ENCODE measurements around the gene SPEM1. TPM values are rescaled to one million over a fixed set of nuclear protein-coding genes. Genes with fewer than 3 reads are reported as not detected.

The SPEM1 gene
- total RNA-seq, 1 experiment from 2014 or later = not detected

DNA sequence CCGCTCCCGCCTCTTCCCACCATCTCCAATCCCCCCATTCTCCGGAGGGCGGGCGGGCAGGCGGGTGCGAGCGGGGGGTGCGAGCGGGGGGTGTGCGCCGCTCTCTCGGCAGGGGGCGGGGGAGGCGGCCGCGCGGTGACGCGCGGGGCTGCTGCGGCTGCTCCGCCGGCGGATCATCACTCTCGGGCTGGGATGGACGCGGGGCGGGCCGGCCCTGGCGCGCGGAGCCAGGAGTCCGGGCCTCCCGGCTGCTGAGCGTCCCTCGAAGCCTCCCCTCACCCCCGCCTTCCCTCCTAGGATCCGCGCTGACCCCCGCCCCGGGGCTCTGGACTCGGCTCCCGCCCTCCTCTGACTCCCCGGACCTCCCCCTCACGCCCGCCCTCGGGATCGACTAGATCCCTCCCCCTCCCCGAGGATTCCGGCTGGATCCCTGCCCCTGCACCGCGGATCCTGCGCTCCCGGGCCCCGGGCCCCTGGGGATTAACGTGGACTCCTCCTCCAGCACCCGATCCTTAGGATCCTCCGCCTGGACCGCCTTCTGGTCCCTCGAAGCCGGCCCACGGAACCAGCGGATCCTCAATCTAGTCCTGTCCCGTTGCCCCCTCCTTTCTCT, 15.3 kb upstream of the SPEM1 start:
- DNase-seq (ENCODE audit: unreplicated experiment) = no peak
- no TSS peak for BruUV-seq (replicated peaks)
- Mint-ChIP-seq H3K4me3 (ENCODE audit: unreplicated experiment) (peak overlapping the region; percentile 78), H3K27ac (ENCODE audit: low read depth, unreplicated experiment) (peak overlapping the region; percentile 86), H3K9me3 (ENCODE audit: unreplicated experiment) (no peaks in the 10 kb centered on the region), H3K36me3 (ENCODE audit: insufficient read depth, unreplicated experiment) (peaks cover 7% of the 10 kb centered on the region), H3K4me1 (ENCODE audit: insufficient read depth, unreplicated experiment) (peaks cover 16% of the 10 kb centered on the region), H3K27me3 (ENCODE audit: insufficient read depth, unreplicated experiment) (no peaks in the 10 kb centered on the region)
- CTCF ChIA-PET = interaction anchor here (0.6 to 1.5 kb wide), 6 partner anchors 9 to 138 kb away, joined by 3 read pairs; no protein-coding TSS in a partner anchor
- POLR2A ChIA-PET = interaction anchor here (0.6 to 2.7 kb wide), 33 partner anchors 10 to 618 kb away, joined by 3 to 48 read pairs (median 4); partner anchors contain the start of genes DVL2, GABARAP, KCTD11 and MPDU1
- intact Hi-C loops (cut with micrococcal nuclease) = loop anchor here (1.0 to 2.0 kb wide), 2 partner anchors 30 to 48 kb away; partner anchors contain the start of gene TMEM102
- no peak for TF ChIP-seq CTCF (IDR thresholded peaks at IDR 0.05; ENCODE audit: unreplicated experiment)

GRCh38 chr17:7405350-7406234, 14.5 kb upstream of the SPEM1 start:
- H3K36me3 Mint-ChIP-seq (ENCODE audit: insufficient read depth, unreplicated experiment) = peaks cover 14% of the 10 kb centered on the region
- H3K27me3 Mint-ChIP-seq (ENCODE audit: insufficient read depth, unreplicated experiment) = no peaks in the 10 kb centered on the region
- no TSS peak for BruUV-seq (replicated peaks)
- peak overlapping the region; percentile 78 for H3K4me3 Mint-ChIP-seq (ENCODE audit: unreplicated experiment)
- peaks cover 16% of the 10 kb centered on the region for H3K4me1 Mint-ChIP-seq (ENCODE audit: insufficient read depth, unreplicated experiment)
- DNase-seq (ENCODE audit: unreplicated experiment) = no peak
- intact Hi-C loops (cut with micrococcal nuclease) = loop anchor here (2.0 kb wide), 1 partner anchor 49 kb away; no protein-coding TSS in a partner anchor
- no peak for TF ChIP-seq CTCF (IDR thresholded peaks at IDR 0.05; ENCODE audit: unreplicated experiment)
- peak overlapping the region; percentile 86 for H3K27ac Mint-ChIP-seq (ENCODE audit: low read depth, unreplicated experiment)
- ChIA-PET POLR2A (interaction anchor here (0.6 kb wide), 1 partner anchor 22 kb away, joined by 3 read pairs; no protein-coding TSS in a partner anchor), CTCF (interaction anchor here (1.2 kb wide), 1 partner anchor 21 kb away, joined by 3 read pairs; no protein-coding TSS in a partner anchor)
- no peaks in the 10 kb centered on the region for H3K9me3 Mint-ChIP-seq (ENCODE audit: unreplicated experiment)

GRCh38 chr17:7406235-7406825, 13.8 kb upstream of the SPEM1 start:
- H3K27ac Mint-ChIP-seq (ENCODE audit: low read depth, unreplicated experiment) = no peak overlapping the region
- H3K9me3 Mint-ChIP-seq (ENCODE audit: unreplicated experiment) = no peaks in the 10 kb centered on the region

More at GRCh38 chr17:7406235-7406825, 13.8 kb upstream of the SPEM1 start:
- no peak for TF ChIP-seq CTCF (IDR thresholded peaks at IDR 0.05; ENCODE audit: unreplicated experiment)
- Mint-ChIP-seq H3K4me1 (ENCODE audit: insufficient read depth, unreplicated experiment) (peaks cover 16% of the 10 kb centered on the region), H3K27me3 (ENCODE audit: insufficient read depth, unreplicated experiment) (no peaks in the 10 kb centered on the region), H3K36me3 (ENCODE audit: insufficient read depth, unreplicated experiment) (peaks cover 19% of the 10 kb centered on the region), H3K4me3 (ENCODE audit: unreplicated experiment) (no peak overlapping the region)
- POLR2A ChIA-PET = no interaction called here
- no TSS peak for BruUV-seq (replicated peaks)
- CTCF ChIA-PET = interaction anchor here (0.5 to 1.2 kb wide), 3 partner anchors 21 to 1905 kb away, joined by 3 read pairs; no protein-coding TSS in a partner anchor
- intact Hi-C loops (cut with micrococcal nuclease) = no loop called here
- DNase-seq (ENCODE audit: unreplicated experiment) = no peak

Measured in MCF 10A (cell line).